HG03432 (cell line): ENCODE measurements around the gene LARGE1.

Source experiments
- ATAC-seq: cut with Tn5 transposase; IDR thresholded peaks from one replicate; pipeline ENCODE4 v1.9.1; 2021; ENCODE audit warnings: mild to moderate bottlenecking, moderate library complexity; ENCODE audit not compliant: unreplicated experiment

Gene LARGE1

GRCh38 chr22:33288078-33288477 is 632.2 kb downstream of the LARGE1 start:
- ATAC-seq: no peak

- ATAC-seq: no peak
These were observed 645.2 kb downstream of the LARGE1 start for GRCh38 chr22:33275073-33275443.

- no peak for ATAC-seq
These were observed 645.8 kb downstream of the LARGE1 start for GRCh38 chr22:33274214-33275072.

GRCh38 chr22:33272871-33273270 is 647.4 kb downstream of the LARGE1 start:
- no peak for ATAC-seq

GRCh38 chr22:33272180-33272579 is 648.1 kb downstream of the LARGE1 start:
- ATAC-seq: peak; percentile 34

GRCh38 chr22:33271390-33272161 is 648.7 kb downstream of the LARGE1 start:
- peak; percentile 78 for ATAC-seq

GRCh38 chr22:33270596-33270995 is 649.7 kb downstream of the LARGE1 start:
- ATAC-seq: no peak

GRCh38 chr22:33261699-33262098 is 658.6 kb downstream of the LARGE1 start:
- no peak for ATAC-seq

- ATAC-seq: no peak
These were observed 659.8 kb downstream of the LARGE1 start for GRCh38 chr22:33260498-33260897.

- ATAC-seq: no peak
These were observed 664.5 kb downstream of the LARGE1 start for GRCh38 chr22:33255791-33256190.

- ATAC-seq: no peak
These were observed 671.3 kb downstream of the LARGE1 start for GRCh38 chr22:33248948-33249347.

- peak; percentile 70 for ATAC-seq
These were observed 672.5 kb downstream of the LARGE1 start for GRCh38 chr22:33247758-33248157.

GRCh38 chr22:33242078-33242477 is 678.2 kb downstream of the LARGE1 start:
- ATAC-seq: no peak

GRCh38 chr22:33240888-33241475 is 679.3 kb downstream of the LARGE1 start:
- ATAC-seq: no peak

GRCh38 chr22:33232071-33232470 is 688.2 kb downstream of the LARGE1 start:
- no peak for ATAC-seq

- ATAC-seq: no peak
These were observed 692.5 kb downstream of the LARGE1 start for GRCh38 chr22:33227791-33228190.

- no peak for ATAC-seq
These were observed 695.4 kb downstream of the LARGE1 start for GRCh38 chr22:33224841-33225240.
